KMS-11 (cell line): Measurements from ENCODE around the gene ARG2.

Source experiments
- H2AFZ ChIP-seq: fragments of 200-600 bp; sonication (generic); 2 replicates; pipeline ENCODE4 v1.6.1; 2016; ENCODE audit warnings: antibody characterized with exemption, mixed run types, low read depth
- H3K27ac ChIP-seq: fragments of 200-600 bp; sonication (generic); 2 replicates; pipeline ENCODE4 v1.6.1; 2016; ENCODE audit warnings: mild to moderate bottlenecking, mixed run types
- H3K27me3 ChIP-seq: fragments of 200-600 bp; sonication (generic); 2 replicates; pipeline ENCODE4 v1.6.1; 2017; ENCODE audit warnings: mild to moderate bottlenecking, low read depth, mixed run types, moderate library complexity; ENCODE audit not compliant: insufficient read depth
- H3K36me3 ChIP-seq: fragments of 200-600 bp; sonication (generic); 2 replicates; pipeline ENCODE4 v1.6.1; 2017; ENCODE audit warnings: mild to moderate bottlenecking, mixed run types; ENCODE audit not compliant: insufficient read depth
- H3K4me1 ChIP-seq: fragments of 200-600 bp; sonication (generic); 2 replicates; pipeline ENCODE4 v1.6.1; 2016; ENCODE audit warnings: mild to moderate bottlenecking, low read depth, mixed run types; ENCODE audit not compliant: poor library complexity, severe bottlenecking
- H3K4me2 ChIP-seq: fragments of 200-600 bp; sonication (generic); 2 replicates; pipeline ENCODE4 v1.7.0; 2016; ENCODE audit warnings: mild to moderate bottlenecking, mixed run types
- H3K4me3 ChIP-seq: fragments of 200-600 bp; sonication (generic); IDR thresholded peaks from 2 replicates; pipeline ENCODE4 v1.6.1; 2017; ENCODE audit warnings: low read depth, low read length, mixed read lengths; ENCODE audit not compliant: insufficient read depth
- H3K79me2 ChIP-seq: fragments of 200-600 bp; sonication (generic); 2 replicates; pipeline ENCODE4 v1.6.1; 2016; ENCODE audit warnings: low read depth, mixed run types; ENCODE audit not compliant: insufficient read depth
- H3K9ac ChIP-seq: fragments of 200-600 bp; sonication (generic); 2 replicates; pipeline ENCODE4 v1.6.1; 2016; ENCODE audit warnings: mild to moderate bottlenecking, mixed run types
- H4K20me1 ChIP-seq: fragments of 200-600 bp; sonication (generic); 2 replicates; pipeline ENCODE4 v1.6.1; 2016; ENCODE audit warnings: mild to moderate bottlenecking, mixed run types; ENCODE audit not compliant: insufficient read depth
- TF ChIP-seq, protein P1 (sequence below): fragments of 200-600 bp; sonication (generic); conservative IDR thresholded peaks from 2 replicates; pipeline ENCODE4 v1.6.1; 2017; ENCODE audit warnings: low read depth, mild to moderate bottlenecking, antibody characterized with exemption, low read length, moderate library complexity, mixed read lengths

Gene ARG2

DNA sequence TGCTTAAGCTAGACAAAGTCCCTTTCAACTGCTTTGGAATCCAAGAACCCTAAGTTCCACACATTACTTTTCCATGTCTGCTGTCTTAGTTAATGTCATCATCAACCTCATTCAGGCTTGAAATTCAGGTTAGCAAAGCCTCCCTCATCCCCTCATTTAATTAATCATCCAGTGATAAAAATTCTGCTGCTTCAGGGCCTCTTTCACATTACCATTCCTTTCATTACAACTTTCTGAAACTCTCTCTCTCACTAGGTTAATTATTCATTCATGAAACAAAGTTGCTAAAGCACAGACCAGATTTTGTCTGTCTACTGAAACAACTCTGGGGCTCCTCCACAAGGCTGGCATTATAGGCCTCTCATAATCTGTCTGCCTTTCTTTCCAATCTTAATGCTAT, 64.1 kb downstream of the ARG2 start:
- 0 out of 2 replicates have a peak, but pooled peaks cover 4% of the 10 kb centered on the region for H3K36me3 ChIP-seq
- no peak overlapping the region for H3K4me3 ChIP-seq
- H2AFZ ChIP-seq: no peak overlapping the region
- H3K27me3 ChIP-seq: no peaks in the 10 kb centered on the region
- TF ChIP-seq, protein P1, sequence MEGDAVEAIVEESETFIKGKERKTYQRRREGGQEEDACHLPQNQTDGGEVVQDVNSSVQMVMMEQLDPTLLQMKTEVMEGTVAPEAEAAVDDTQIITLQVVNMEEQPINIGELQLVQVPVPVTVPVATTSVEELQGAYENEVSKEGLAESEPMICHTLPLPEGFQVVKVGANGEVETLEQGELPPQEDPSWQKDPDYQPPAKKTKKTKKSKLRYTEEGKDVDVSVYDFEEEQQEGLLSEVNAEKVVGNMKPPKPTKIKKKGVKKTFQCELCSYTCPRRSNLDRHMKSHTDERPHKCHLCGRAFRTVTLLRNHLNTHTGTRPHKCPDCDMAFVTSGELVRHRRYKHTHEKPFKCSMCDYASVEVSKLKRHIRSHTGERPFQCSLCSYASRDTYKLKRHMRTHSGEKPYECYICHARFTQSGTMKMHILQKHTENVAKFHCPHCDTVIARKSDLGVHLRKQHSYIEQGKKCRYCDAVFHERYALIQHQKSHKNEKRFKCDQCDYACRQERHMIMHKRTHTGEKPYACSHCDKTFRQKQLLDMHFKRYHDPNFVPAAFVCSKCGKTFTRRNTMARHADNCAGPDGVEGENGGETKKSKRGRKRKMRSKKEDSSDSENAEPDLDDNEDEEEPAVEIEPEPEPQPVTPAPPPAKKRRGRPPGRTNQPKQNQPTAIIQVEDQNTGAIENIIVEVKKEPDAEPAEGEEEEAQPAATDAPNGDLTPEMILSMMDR: no peak
- H3K79me2 ChIP-seq: no peaks in the 10 kb centered on the region
- H3K4me1 ChIP-seq: peaks cover 16% of the 10 kb centered on the region
- H3K9ac ChIP-seq: no peak overlapping the region
- H3K4me2 ChIP-seq: no peak overlapping the region
- H4K20me1 ChIP-seq: no peaks in the 10 kb centered on the region
- no peak overlapping the region for H3K27ac ChIP-seq

DNA sequence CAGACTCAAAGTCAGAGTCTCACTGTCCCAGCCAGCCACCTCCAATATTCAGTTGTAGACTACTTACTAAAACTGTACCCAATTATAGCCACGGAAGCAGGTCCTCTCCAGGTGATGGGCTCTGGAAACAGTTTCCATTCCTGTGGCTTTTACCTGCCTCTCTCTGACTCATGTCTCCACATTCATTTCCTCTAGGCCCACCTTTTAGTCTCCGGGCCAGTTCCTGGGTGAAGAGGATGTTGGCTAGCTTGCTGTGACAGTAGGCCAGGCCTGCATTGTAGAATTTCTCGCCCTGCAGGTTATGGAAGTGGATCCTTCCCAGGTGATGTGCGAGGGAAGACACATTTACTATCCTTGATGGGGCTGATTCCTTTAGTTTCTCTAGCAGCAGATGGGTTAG, 70.3 kb downstream of the ARG2 start:
- H3K4me2 ChIP-seq: no peak overlapping the region
- no peaks in the 10 kb centered on the region for H3K36me3 ChIP-seq
- H3K4me1 ChIP-seq: peaks cover 6% of the 10 kb centered on the region
- no peak overlapping the region for H3K4me3 ChIP-seq
- H3K27ac ChIP-seq: no peak overlapping the region
- H3K27me3 ChIP-seq: no peaks in the 10 kb centered on the region
- H3K79me2 ChIP-seq: no peaks in the 10 kb centered on the region
- H2AFZ ChIP-seq: no peak overlapping the region
- TF ChIP-seq, protein P1: no peak
- H3K9ac ChIP-seq: no peak overlapping the region
- H4K20me1 ChIP-seq: no peaks in the 10 kb centered on the region

DNA sequence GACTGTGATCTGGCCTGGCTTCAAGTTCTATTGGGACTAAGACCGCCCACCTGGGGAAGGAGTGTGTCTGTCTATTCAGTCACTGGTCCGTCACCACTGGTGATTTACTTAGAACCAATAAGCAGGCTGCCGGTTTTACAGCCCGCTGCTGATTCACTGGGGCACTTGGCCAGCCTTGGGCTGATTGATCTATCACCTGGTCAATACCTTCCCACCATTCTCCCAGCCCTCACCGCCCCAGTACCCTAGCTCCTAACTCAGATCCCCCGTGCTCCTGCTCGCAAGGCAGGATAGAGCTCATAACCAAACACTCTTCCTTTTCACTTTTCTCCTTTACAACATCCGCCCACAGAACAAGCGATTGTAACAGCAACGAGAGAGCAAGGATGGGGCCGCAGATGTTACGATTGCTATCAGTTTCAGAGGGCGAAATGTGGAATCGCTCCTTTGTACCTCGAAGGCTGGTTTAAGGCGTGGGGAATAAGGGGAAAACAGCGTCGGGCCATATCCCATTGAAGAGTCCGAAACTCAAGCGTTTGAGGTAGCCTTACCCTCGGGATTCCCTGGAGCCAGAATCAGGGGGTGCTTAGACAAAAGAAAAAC, 75.2 kb downstream of the ARG2 start:
- H4K20me1 ChIP-seq: no peaks in the 10 kb centered on the region
- peak overlapping the region; percentile 71 for H2AFZ ChIP-seq
- TF ChIP-seq, protein P1: no peak
- peak overlapping the region; percentile 57 for H3K27ac ChIP-seq
- no peaks in the 10 kb centered on the region for H3K79me2 ChIP-seq
- peak overlapping the region; percentile 68 for H3K4me2 ChIP-seq
- H3K4me3 ChIP-seq: no peak overlapping the region
- H3K9ac ChIP-seq: peak overlapping the region; percentile 53
- peaks cover 6% of the 10 kb centered on the region for H3K4me1 ChIP-seq
- no peaks in the 10 kb centered on the region for H3K36me3 ChIP-seq
- no peaks in the 10 kb centered on the region for H3K27me3 ChIP-seq

DNA sequence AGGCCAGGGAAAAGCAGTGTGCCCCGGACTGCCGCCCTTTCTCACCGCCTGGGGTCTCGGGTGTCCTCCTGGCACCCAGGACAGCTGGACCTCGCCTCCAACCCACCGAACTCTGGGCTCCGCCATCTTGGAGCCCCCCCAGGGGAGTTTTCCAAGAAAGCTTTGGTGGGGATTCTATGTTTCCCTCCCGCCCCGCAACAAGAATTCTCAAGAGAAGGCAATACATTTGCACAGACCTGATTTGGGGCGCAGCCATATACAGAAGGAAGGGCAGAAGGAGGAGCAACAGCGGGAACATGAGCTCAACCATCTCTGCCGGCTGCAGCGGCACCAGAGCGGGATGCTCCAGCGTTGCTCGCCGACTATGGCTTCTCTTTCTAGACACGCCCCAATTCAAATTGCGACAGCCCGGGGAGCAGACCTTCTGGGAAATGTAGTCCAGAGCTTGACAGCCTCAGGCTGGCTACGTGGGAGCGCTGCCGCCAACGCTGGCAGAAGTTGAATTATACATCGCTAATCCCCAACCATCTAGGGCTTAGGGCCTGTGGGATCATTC, 75.8 kb downstream of the ARG2 start, which contains the start of gene RDH11:
Gene RDH11, minus strand, starts transcription at position 371 of the 556 bp plus-strand sequence. Its CDS starts 61 bp downstream, at position 310.
- peak within 1 kb of the TSS; percentile 68 for H3K4me2 ChIP-seq
- H3K4me1 ChIP-seq: peaks cover 6% of the 10 kb centered on the region
- H4K20me1 ChIP-seq: no peaks in the 10 kb centered on the region
- TF ChIP-seq, protein P1: no peak
- no peaks in the 10 kb centered on the region for H3K79me2 ChIP-seq
- peak within 1 kb of the TSS; percentile 71 for H2AFZ ChIP-seq
- no peak within 1 kb of the TSS for H3K4me3 ChIP-seq
- H3K27ac ChIP-seq: peak within 1 kb of the TSS; percentile 57
- H3K27me3 ChIP-seq: no peaks in the 10 kb centered on the region
- H3K9ac ChIP-seq: peak within 1 kb of the TSS; percentile 53
- no peaks in the 10 kb centered on the region for H3K36me3 ChIP-seq
